ENCODE measurements around the gene AOPEP.

AOPEP gene

GRCh38 chr9:94819161-94819687 is 92.7 kb downstream of the AOPEP start:
- Histone ChIP-seq H3K4me3 (ENCODE audit: low read length in 2 of 2) (no peak overlapping the region), H3K27me3 (ENCODE audit: control insufficient read depth in 1 of 2, insufficient read depth in 2 of 2, low read length in 2 of 2) (no peaks in the 10 kb centered on the region), H3K36me3 (ENCODE audit: control insufficient read depth in 2 of 2, insufficient read depth in 2 of 2, low read length in 2 of 2) (no peaks in the 10 kb centered on the region), H3K9me3 (ENCODE audit: control insufficient read depth in 2 of 2, low read length in 2 of 2) (no peaks in the 10 kb centered on the region), H3K27ac (ENCODE audit: low read length) (no peak overlapping the region), H3K9ac (ENCODE audit: low read length in 2 of 2) (no peak overlapping the region), H3K4me1 (ENCODE audit: control insufficient read depth, insufficient read depth, low read length) (no peaks in the 10 kb centered on the region)

- no peaks in the 10 kb centered on the region for H3K9me3 ChIP-seq (ENCODE audit: control insufficient read depth in 2 of 2, low read length in 2 of 2)
- H3K36me3 ChIP-seq (ENCODE audit: control insufficient read depth in 2 of 2, insufficient read depth in 2 of 2, low read length in 2 of 2), result no peaks in the 10 kb centered on the region
- no peak overlapping the region for H3K4me3 ChIP-seq (ENCODE audit: low read length in 2 of 2)
- no peaks in the 10 kb centered on the region for H3K4me1 ChIP-seq (ENCODE audit: control insufficient read depth, insufficient read depth, low read length)
- no peaks in the 10 kb centered on the region for H3K27me3 ChIP-seq (ENCODE audit: control insufficient read depth in 1 of 2, insufficient read depth in 2 of 2, low read length in 2 of 2)
- H3K27ac ChIP-seq (ENCODE audit: low read length), result no peak overlapping the region
- no peak overlapping the region for H3K9ac ChIP-seq (ENCODE audit: low read length in 2 of 2)
Observed at GRCh38 chr9:94821098-94821887, 94.8 kb downstream of the AOPEP start.

GRCh38 chr9:94822273-94822672 is 95.8 kb downstream of the AOPEP start:
- Histone ChIP-seq H3K9ac (ENCODE audit: low read length in 2 of 2) (no peak overlapping the region), H3K27ac (ENCODE audit: low read length) (no peak overlapping the region), H3K4me3 (ENCODE audit: low read length in 2 of 2) (no peak overlapping the region), H3K27me3 (ENCODE audit: control insufficient read depth in 1 of 2, insufficient read depth in 2 of 2, low read length in 2 of 2) (no peaks in the 10 kb centered on the region), H3K4me1 (ENCODE audit: control insufficient read depth, insufficient read depth, low read length) (peaks cover 4% of the 10 kb centered on the region), H3K36me3 (ENCODE audit: control insufficient read depth in 2 of 2, insufficient read depth in 2 of 2, low read length in 2 of 2) (no peaks in the 10 kb centered on the region), H3K9me3 (ENCODE audit: control insufficient read depth in 2 of 2, low read length in 2 of 2) (no peaks in the 10 kb centered on the region)

- Histone ChIP-seq H3K4me1 (ENCODE audit: control insufficient read depth, insufficient read depth, low read length) (peaks cover 7% of the 10 kb centered on the region), H3K4me3 (ENCODE audit: low read length in 2 of 2) (no peak overlapping the region), H3K9me3 (ENCODE audit: control insufficient read depth in 2 of 2, low read length in 2 of 2) (no peaks in the 10 kb centered on the region), H3K27ac (ENCODE audit: low read length) (no peak overlapping the region), H3K36me3 (ENCODE audit: control insufficient read depth in 2 of 2, insufficient read depth in 2 of 2, low read length in 2 of 2) (no peaks in the 10 kb centered on the region), H3K9ac (ENCODE audit: low read length in 2 of 2) (no peak overlapping the region), H3K27me3 (ENCODE audit: control insufficient read depth in 1 of 2, insufficient read depth in 2 of 2, low read length in 2 of 2) (no peaks in the 10 kb centered on the region)
Observed at GRCh38 chr9:94823710-94824109, 97.2 kb downstream of the AOPEP start.

DNA sequence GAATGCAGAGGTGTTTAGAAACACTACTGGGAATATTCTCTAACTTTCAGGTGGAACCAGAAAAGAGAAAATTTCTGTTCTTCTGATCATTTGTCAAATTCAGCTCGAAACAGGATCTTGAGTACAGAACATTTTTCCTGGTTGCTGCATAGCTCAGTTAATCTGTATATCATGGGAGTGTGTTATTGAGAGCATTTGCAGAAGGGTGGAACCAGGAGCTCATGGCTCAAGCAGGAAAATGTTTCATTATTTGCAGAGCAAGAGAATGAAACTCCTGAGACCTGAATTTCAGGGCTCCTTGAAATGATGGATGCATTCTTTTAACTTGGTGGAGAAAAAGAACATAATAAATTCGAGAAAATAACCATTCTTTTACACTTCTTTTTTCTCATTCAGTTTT is 97.9 kb downstream of the AOPEP start:
- H3K9ac ChIP-seq (ENCODE audit: low read length in 2 of 2), result no peak overlapping the region
- H3K9me3 ChIP-seq (ENCODE audit: control insufficient read depth in 2 of 2, low read length in 2 of 2), result no peaks in the 10 kb centered on the region
- H3K4me3 ChIP-seq (ENCODE audit: low read length in 2 of 2), result no peak overlapping the region
- no peaks in the 10 kb centered on the region for H3K36me3 ChIP-seq (ENCODE audit: control insufficient read depth in 2 of 2, insufficient read depth in 2 of 2, low read length in 2 of 2)
- no peaks in the 10 kb centered on the region for H3K27me3 ChIP-seq (ENCODE audit: control insufficient read depth in 1 of 2, insufficient read depth in 2 of 2, low read length in 2 of 2)
- peaks cover 7% of the 10 kb centered on the region for H3K4me1 ChIP-seq (ENCODE audit: control insufficient read depth, insufficient read depth, low read length)
- H3K27ac ChIP-seq (ENCODE audit: low read length), result no peak overlapping the region

DNA sequence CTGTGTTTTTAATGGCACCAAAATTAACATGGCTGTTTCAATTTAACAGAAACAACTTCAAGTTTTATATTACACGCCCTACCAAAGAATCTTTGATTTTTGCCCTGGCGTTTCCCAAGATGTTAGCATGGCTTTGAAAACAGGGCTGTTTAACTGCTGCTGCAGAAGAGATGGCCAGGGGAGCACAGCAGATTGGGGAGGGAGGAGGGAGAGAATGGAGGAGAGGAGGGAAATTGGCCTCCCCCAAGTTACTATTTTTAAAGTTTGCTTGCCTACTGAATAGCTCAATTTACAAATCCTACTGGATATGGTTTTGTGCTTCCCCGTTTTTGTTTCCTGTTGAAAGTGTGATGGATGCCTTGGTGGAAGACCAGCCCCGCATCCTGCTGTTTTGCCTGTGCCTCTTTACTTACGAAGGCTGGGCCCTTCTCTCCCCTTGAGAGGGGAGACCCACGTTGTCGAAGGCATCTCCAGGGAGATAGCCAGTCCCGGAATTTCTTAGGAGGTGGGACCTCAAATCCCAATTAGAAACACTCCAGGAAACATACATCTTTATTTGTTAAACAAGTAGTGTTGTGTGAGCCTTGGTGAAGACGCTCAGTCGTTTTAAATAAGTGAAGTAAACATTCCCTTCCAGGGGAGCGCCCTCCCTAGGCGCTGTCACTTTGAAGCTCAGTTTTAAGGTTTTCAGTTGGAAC is 98.6 kb downstream of the AOPEP start:
- Histone ChIP-seq H3K9me3 (ENCODE audit: control insufficient read depth in 2 of 2, low read length in 2 of 2) (no peaks in the 10 kb centered on the region), H3K27ac (ENCODE audit: low read length) (no peak overlapping the region), H3K9ac (ENCODE audit: low read length in 2 of 2) (no peak overlapping the region), H3K27me3 (ENCODE audit: control insufficient read depth in 1 of 2, insufficient read depth in 2 of 2, low read length in 2 of 2) (no peaks in the 10 kb centered on the region), H3K4me1 (ENCODE audit: control insufficient read depth, insufficient read depth, low read length) (peaks cover 7% of the 10 kb centered on the region), H3K4me3 (ENCODE audit: low read length in 2 of 2) (no peak overlapping the region), H3K36me3 (ENCODE audit: control insufficient read depth in 2 of 2, insufficient read depth in 2 of 2, low read length in 2 of 2) (no peaks in the 10 kb centered on the region)

DNA sequence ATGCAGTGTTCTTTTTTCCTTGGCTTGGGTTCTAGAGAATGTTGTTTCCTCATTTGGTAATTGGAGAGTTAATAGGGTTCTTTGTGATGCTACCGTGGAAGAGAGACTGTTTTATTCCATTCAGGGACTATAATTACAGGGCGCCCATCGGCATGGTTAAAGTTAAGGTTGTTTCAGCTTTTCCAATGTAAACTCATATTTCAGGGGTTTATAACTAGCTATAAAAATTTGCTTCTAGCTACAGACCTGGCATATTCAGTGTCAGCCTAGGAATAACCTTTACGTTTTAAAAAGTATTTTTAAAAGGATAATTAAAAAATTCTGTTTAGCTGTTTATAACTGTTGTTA is 99.1 kb downstream of the AOPEP start:
- H3K27me3 ChIP-seq (ENCODE audit: control insufficient read depth in 1 of 2, insufficient read depth in 2 of 2, low read length in 2 of 2), result no peaks in the 10 kb centered on the region
- H3K9me3 ChIP-seq (ENCODE audit: control insufficient read depth in 2 of 2, low read length in 2 of 2), result no peaks in the 10 kb centered on the region
- no peak overlapping the region for H3K4me3 ChIP-seq (ENCODE audit: low read length in 2 of 2)
- H3K9ac ChIP-seq (ENCODE audit: low read length in 2 of 2), result no peak overlapping the region
- H3K27ac ChIP-seq (ENCODE audit: low read length), result no peak overlapping the region
- H3K36me3 ChIP-seq (ENCODE audit: control insufficient read depth in 2 of 2, insufficient read depth in 2 of 2, low read length in 2 of 2), result no peaks in the 10 kb centered on the region
- peaks cover 7% of the 10 kb centered on the region for H3K4me1 ChIP-seq (ENCODE audit: control insufficient read depth, insufficient read depth, low read length)

- H3K9ac ChIP-seq (ENCODE audit: low read length in 2 of 2), result no peak overlapping the region
- peaks cover 7% of the 10 kb centered on the region for H3K4me1 ChIP-seq (ENCODE audit: control insufficient read depth, insufficient read depth, low read length)
- no peak overlapping the region for H3K27ac ChIP-seq (ENCODE audit: low read length)
- H3K4me3 ChIP-seq (ENCODE audit: low read length in 2 of 2), result no peak overlapping the region
- no peaks in the 10 kb centered on the region for H3K27me3 ChIP-seq (ENCODE audit: control insufficient read depth in 1 of 2, insufficient read depth in 2 of 2, low read length in 2 of 2)
- H3K36me3 ChIP-seq (ENCODE audit: control insufficient read depth in 2 of 2, insufficient read depth in 2 of 2, low read length in 2 of 2), result no peaks in the 10 kb centered on the region
- H3K9me3 ChIP-seq (ENCODE audit: control insufficient read depth in 2 of 2, low read length in 2 of 2), result no peaks in the 10 kb centered on the region
Observed at GRCh38 chr9:94826044-94826443, 99.5 kb downstream of the AOPEP start.

DNA sequence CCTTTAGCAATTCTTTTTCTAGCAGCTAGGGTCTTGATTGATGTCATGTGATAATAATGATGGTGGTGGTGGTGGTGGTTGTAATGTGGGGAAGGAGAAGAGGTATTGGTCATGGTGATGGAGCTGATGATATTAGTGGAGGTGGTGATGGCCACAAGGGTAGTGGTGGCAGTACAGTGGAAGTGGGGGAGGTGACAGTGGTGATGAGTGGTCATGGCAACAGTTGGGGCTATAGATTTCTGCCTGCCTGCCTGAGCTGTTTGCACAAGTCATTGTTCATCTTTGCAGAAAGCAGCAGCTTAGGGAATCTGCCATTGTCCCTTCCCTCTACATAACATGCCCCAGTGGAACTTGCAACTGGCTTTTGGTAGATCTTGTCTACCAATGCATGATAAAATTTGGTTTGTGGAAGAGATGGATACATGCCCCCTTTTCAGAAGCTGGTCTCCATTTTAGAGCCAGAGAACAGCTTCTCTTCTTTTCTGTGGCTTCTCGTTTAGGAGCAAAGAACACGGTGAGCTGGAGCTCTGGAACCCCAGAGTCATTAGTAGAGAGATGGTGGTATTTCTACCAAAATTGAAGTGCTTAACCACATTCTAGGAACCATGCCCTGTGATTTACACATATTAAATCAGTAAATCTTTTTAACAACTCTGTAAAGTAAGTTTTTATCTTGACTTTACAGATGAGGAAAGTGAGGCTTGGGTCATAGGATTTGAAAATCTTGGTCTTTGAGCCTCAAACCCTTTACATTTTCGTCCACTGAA is 100.3 kb downstream of the AOPEP start:
- Histone ChIP-seq H3K27me3 (ENCODE audit: control insufficient read depth in 1 of 2, insufficient read depth in 2 of 2, low read length in 2 of 2) (no peaks in the 10 kb centered on the region), H3K9me3 (ENCODE audit: control insufficient read depth in 2 of 2, low read length in 2 of 2) (no peaks in the 10 kb centered on the region), H3K9ac (ENCODE audit: low read length in 2 of 2) (no peak overlapping the region), H3K4me1 (ENCODE audit: control insufficient read depth, insufficient read depth, low read length) (peaks cover 7% of the 10 kb centered on the region), H3K36me3 (ENCODE audit: control insufficient read depth in 2 of 2, insufficient read depth in 2 of 2, low read length in 2 of 2) (no peaks in the 10 kb centered on the region), H3K4me3 (ENCODE audit: low read length in 2 of 2) (no peak overlapping the region), H3K27ac (ENCODE audit: low read length) (no peak overlapping the region)

GRCh38 chr9:94827584-94828304 is 101.2 kb downstream of the AOPEP start:
- H3K9me3 ChIP-seq (ENCODE audit: control insufficient read depth in 2 of 2, low read length in 2 of 2), result no peaks in the 10 kb centered on the region
- no peak overlapping the region for H3K4me3 ChIP-seq (ENCODE audit: low read length in 2 of 2)
- no peak overlapping the region for H3K9ac ChIP-seq (ENCODE audit: low read length in 2 of 2)
- peaks cover 7% of the 10 kb centered on the region for H3K4me1 ChIP-seq (ENCODE audit: control insufficient read depth, insufficient read depth, low read length)
- no peaks in the 10 kb centered on the region for H3K36me3 ChIP-seq (ENCODE audit: control insufficient read depth in 2 of 2, insufficient read depth in 2 of 2, low read length in 2 of 2)
- no peaks in the 10 kb centered on the region for H3K27me3 ChIP-seq (ENCODE audit: control insufficient read depth in 1 of 2, insufficient read depth in 2 of 2, low read length in 2 of 2)
- H3K27ac ChIP-seq (ENCODE audit: low read length), result no peak overlapping the region

Data from stomach smooth muscle (tissue), 2 donors.